Upper lobe of left lung (tissue), 6 donors: Measurements from ENCODE around the gene TSPEAR. TPM values are rescaled to one million over a fixed set of nuclear protein-coding genes. Genes with fewer than 3 reads are reported as not detected.
"Not testable (repeated sequence)": the region's sequence is repeated elsewhere in the genome, so short reads cannot be mapped to it uniquely, and the experiment has no call there.

ENCODE experiments used
- ATAC-seq, 2 donors: fragments of 200-7000 bp; cut with Tn5 transposase; one replicate each; pipeline ENCODE4 v1.9.1; 2022; ENCODE audit warnings: mild to moderate bottlenecking in 2 of 2, moderate library complexity in 2 of 2; ENCODE audit not compliant: low FRiP score in 2 of 2
- DNase-seq, 2 donors: peaks; one replicate each; pipeline ENCODE4 v3.0.0-alpha.2; 2019 to 2020
- H3K27ac ChIP-seq, 4 donors: fragments of 200-600 bp; sonication (generic); one replicate each; pipeline ENCODE4 v1.5.1; 2016 to 2019
- H3K27me3 ChIP-seq, 4 donors: fragments of 200-600 bp; sonication (generic); one replicate each; pipeline ENCODE4 v1.5.1; 2017 to 2019
- H3K36me3 ChIP-seq, 4 donors: fragments of 200-600 bp; sonication (generic); one replicate each; pipeline ENCODE4 v1.5.1; 2016 to 2019
- H3K4me1 ChIP-seq, 4 donors: fragments of 200-600 bp; sonication (generic); one replicate each; pipeline ENCODE4 v1.5.1; 2018 to 2019
- H3K4me3 ChIP-seq, 4 donors: fragments of 200-600 bp; sonication (generic); one replicate each; pipeline ENCODE4 v1.5.1; 2017 to 2019; ENCODE audit warnings: mild to moderate bottlenecking in 2 of 4, moderate library complexity in 1 of 4
- H3K9me3 ChIP-seq, 4 donors: fragments of 200-600 bp; sonication (generic); one replicate each; pipeline ENCODE4 v1.5.1; 2018 to 2019
- EP300 ChIP-seq, 4 donors: sonication (generic); formaldehyde crosslinking; IDR thresholded peaks; one replicate each; pipeline ENCODE4 v1.5.1; 2017; ENCODE audit warnings: antibody characterized with exemption in 4 of 4, control low read depth in 2 of 4
- POLR2A ChIP-seq, 4 donors: fragments of 450-650 bp; IDR thresholded peaks; one replicate each; pipeline ENCODE4 v1.5.1; 2016 to 2017; ENCODE audit warnings: antibody characterized with exemption in 4 of 4, mild to moderate bottlenecking in 2 of 4
- POLR2AphosphoS5 ChIP-seq, 2 donors: sonication (generic); formaldehyde crosslinking; IDR thresholded peaks; one replicate each; pipeline ENCODE4 v1.5.1; 2017; ENCODE audit warnings: antibody characterized with exemption in 2 of 2
- WGBS, 2 donors: methylation state at CpG; one replicate each; pipeline ENCODE4 v1.1.5; 2017 to 2018; 5-methylcytosine and 5-hydroxymethylcytosine counted together
- total RNA-seq, 6 donors: library from RNA; depleted of rRNA in 4 of 6; stranded (reverse); fragments of >200 nt in 4 of 6; gene quantifications; one replicate each; pipeline versions ENCODE4 v1.1.0 to v1.2.1, GENCODE V29; 2016 to 2021
- TF ChIP-seq, protein P1 (sequence below), 6 experiments: fragments of 450-650 bp in 4 of 6; fragments of 200-600 bp in 2 of 6; sonication (generic) in 2 of 6; IDR thresholded peaks; one replicate each; pipeline ENCODE4 v1.5.1; 2016 to 2019; ENCODE audit warnings: antibody characterized with exemption in 6 of 6
- donor health status: DM: no; HTN: no; CAD: no; lungs with moderate emphysema.
- donor health status: DM: no; HTN: yes; CAD: no; lungs with severe emphysema.

Gene TSPEAR
- total RNA-seq, 6 donors from 2014 or later = 0.14 to 0.17 TPM; not detected in 4

DNA sequence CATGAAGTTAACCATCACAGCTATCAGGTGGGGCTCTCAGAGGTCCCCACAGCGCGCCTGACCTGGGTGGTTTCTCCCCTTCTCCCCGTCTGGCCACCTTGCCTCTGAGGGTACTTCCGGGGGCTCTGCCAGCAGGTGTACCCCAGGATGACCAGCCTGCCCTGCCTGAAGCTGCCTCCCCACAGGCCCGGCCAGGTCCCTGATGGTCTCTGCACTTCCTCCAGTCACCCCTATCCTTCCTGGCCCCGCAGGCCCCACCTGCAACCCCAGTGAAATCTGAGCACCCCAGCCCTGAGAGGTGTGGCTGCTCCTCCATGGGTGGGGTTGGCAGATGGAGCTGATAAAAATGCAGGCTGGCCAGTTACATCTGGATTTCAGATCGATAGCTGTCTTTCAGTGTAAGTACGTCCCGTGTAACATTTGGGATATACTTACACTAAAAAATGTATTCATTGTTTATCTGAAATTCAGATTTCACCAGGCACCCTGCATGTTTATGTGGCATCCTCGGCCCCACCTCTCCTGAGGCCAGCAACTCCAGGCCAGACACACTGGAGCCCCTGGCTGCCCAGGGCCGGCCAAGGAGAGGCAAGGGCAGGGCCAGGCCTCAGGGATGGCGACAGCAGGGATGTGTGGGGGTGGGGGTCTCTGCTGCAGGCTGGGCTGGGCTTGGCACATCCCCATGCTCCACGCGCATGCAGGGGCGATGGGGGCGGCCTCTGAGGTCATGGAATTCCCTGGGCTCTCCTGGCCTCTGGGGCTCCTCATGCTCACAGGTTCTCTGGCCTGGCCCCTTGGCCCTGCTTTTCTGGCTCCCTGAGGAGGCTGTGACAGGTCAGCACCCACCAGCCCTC, 230.9 kb downstream of the TSPEAR start:
- H3K36me3 ChIP-seq = no peaks in the 10 kb centered on the region
- TF ChIP-seq EP300 (IDR thresholded peaks at IDR 0.05) = no peak
- TF ChIP-seq POLR2AphosphoS5 (IDR thresholded peaks at IDR 0.05) = no peak
- TF ChIP-seq, protein P1, sequence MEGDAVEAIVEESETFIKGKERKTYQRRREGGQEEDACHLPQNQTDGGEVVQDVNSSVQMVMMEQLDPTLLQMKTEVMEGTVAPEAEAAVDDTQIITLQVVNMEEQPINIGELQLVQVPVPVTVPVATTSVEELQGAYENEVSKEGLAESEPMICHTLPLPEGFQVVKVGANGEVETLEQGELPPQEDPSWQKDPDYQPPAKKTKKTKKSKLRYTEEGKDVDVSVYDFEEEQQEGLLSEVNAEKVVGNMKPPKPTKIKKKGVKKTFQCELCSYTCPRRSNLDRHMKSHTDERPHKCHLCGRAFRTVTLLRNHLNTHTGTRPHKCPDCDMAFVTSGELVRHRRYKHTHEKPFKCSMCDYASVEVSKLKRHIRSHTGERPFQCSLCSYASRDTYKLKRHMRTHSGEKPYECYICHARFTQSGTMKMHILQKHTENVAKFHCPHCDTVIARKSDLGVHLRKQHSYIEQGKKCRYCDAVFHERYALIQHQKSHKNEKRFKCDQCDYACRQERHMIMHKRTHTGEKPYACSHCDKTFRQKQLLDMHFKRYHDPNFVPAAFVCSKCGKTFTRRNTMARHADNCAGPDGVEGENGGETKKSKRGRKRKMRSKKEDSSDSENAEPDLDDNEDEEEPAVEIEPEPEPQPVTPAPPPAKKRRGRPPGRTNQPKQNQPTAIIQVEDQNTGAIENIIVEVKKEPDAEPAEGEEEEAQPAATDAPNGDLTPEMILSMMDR (IDR thresholded peaks at IDR 0.05) = no peak
- TF ChIP-seq POLR2A (IDR thresholded peaks at IDR 0.05) = no peak
- ATAC-seq (no peak), DNase-seq (peak in 1 of 2 donors; percentile 63)
- H3K4me3 ChIP-seq = no peak overlapping the region
- H3K4me1 ChIP-seq = peaks cover 0 to 4% (median 0%) of the 10 kb centered on the region in 4 donors
- H3K9me3 ChIP-seq = no peaks in the 10 kb centered on the region
- H3K27me3 ChIP-seq = no peaks in the 10 kb centered on the region
- WGBS, 2 donors = 75 to 86% methylated on average over 11 to 16 of the region's 16 CpGs
- H3K27ac ChIP-seq = no peak overlapping the region

DNA sequence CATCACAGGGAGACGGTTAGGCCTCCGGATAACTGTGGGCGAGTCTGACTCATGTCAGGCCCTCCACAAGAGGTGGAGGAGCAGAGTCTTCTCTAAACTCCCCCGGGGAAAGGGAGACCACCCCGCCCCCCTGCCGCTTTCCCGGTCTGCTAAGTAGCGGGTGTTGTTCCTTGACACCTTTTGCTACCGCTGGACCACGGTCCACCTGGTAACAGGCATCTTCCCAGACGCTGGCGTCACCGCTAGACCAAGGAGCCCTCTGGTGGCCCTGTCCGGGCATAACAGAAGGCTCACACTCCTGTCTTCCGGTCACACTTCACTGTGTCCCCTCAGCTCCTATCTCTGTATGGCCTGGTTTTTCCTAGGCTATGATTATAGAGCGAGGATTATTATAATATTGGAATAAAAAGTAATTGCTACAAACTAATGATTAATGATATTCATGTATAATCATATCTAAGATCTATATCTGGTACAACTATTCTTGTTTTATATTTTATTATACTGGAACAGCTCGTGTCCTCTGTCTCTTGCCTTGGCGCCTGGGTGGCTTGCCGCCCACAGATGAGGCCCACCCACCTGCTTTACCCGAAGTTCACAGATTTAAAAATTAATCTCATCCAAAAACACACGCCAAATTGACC, 231.7 kb downstream of the TSPEAR start:
- not testable (repeated sequence) for ATAC-seq, H3K27ac ChIP-seq, H3K36me3 ChIP-seq, H3K27me3 ChIP-seq, H3K9me3 ChIP-seq, H3K4me3 ChIP-seq, H3K4me1 ChIP-seq
- TF ChIP-seq, protein P1 (IDR thresholded peaks at IDR 0.05) = peak; percentile 29 to 78 (median 56)
- WGBS, 2 donors = 44 to 49% methylated on average over 16 to 21 of the region's 21 CpGs
- DNase-seq = peak; percentile 54

DNA sequence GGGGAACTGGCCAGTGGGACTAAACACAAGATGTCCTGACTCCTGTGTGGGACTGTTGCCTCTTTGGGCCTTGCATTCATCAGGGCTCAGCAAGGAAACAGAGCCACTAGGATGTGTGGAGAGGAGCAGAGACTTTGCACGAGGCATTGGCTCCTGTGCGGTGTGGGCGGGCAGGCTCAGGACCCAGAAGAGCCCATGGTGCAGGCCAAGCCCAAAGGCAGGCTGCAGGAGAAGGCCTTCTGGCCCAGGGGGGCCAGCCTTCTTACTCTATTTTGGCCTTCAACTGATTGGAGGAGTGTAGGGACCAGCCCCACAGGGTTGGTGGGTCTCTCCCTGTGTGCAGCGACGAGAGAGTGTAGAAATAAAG, 232.6 kb downstream of the TSPEAR start:
- no peak overlapping the region for H3K4me3 ChIP-seq
- no peak for ATAC-seq
- DNase-seq = no peak
- TF ChIP-seq EP300 (IDR thresholded peaks at IDR 0.05) (no peak), POLR2AphosphoS5 (IDR thresholded peaks at IDR 0.05) (no peak), POLR2A (IDR thresholded peaks at IDR 0.05) (no peak)
- TF ChIP-seq, protein P1 (IDR thresholded peaks at IDR 0.05) = no peak
- WGBS, 2 donors = 86 to 92% methylated on average over 5 of the region's 5 CpGs
- H3K36me3 ChIP-seq = no peaks in the 10 kb centered on the region
- no peaks in the 10 kb centered on the region for H3K9me3 ChIP-seq
- no peaks in the 10 kb centered on the region for H3K27me3 ChIP-seq
- H3K4me1 ChIP-seq = no peaks in the 10 kb centered on the region
- no peak overlapping the region for H3K27ac ChIP-seq

DNA sequence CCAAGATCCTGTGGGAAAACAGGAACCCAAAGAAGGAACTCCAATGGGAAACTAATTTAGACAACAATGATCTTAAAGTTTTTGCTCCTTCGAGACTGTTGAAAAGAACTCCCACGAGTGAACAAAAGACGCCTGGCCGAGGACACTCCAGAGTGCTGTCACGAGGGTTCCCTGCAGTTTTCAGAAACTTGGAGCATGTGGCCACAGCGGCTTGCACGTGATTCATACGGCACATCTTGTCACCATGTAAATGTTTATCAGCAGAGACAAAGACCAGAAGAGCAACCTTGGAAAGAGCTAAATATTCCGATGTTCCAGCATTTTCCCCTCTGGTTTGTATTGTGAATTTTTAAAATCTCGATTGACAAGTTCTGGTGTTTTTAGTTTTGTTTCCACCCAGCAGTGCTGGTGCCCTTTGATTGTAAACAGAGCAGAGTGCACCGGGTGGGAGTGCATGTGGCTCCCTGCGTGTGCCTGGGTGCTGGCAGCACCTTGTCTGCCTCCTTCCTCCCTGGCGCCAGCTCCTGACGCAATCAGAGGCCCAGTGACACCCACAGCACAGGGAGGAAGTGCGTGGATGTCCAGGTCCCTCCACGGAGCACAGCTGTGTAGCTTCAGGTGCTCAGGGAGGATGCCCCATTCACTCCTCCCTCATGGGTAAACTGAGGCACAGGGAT, 233.1 kb downstream of the TSPEAR start:
- Histone ChIP-seq H3K36me3 (no peaks in the 10 kb centered on the region), H3K27me3 (no peaks in the 10 kb centered on the region), H3K4me3 (no peak overlapping the region), H3K4me1 (no peaks in the 10 kb centered on the region), H3K27ac (no peak overlapping the region), H3K9me3 (no peaks in the 10 kb centered on the region)
- 53 to 56% methylated on average over 14 to 16 of the region's 16 CpGs for WGBS, 2 donors
- TF ChIP-seq POLR2AphosphoS5 (IDR thresholded peaks at IDR 0.05) (no peak), EP300 (IDR thresholded peaks at IDR 0.05) (no peak), POLR2A (IDR thresholded peaks at IDR 0.05) (no peak)
- TF ChIP-seq, protein P1 (IDR thresholded peaks at IDR 0.05) = no peak
- ATAC-seq (peak in 1 of 2 donors; percentile 23), DNase-seq (no peak)
